ENCODE measurements around the gene TIGIT.

Gene TIGIT

GRCh38 chr3:114313426-114313825, 19.6 kb downstream of the TIGIT start:
- no peak for DNase-seq

DNA sequence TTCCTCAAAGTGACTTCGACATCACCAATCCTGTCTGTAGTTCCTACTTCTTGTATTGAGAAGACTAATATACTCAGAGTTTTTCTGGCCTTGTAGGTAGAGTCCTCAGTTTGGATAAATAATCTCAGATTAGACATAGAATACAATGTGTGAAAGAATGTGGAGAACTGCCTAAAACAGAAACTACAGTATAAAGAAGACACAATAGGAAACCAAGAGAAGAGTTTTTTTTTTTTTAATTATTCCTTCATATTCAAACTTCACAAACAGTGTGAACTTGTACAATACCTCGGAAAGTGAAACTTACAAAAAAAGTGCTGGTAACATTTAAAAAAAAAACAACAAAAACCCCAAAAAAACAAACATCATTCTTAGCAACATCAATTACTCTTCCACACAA, 20.5 kb downstream of the TIGIT start:
- DNase-seq = no peak

DNA sequence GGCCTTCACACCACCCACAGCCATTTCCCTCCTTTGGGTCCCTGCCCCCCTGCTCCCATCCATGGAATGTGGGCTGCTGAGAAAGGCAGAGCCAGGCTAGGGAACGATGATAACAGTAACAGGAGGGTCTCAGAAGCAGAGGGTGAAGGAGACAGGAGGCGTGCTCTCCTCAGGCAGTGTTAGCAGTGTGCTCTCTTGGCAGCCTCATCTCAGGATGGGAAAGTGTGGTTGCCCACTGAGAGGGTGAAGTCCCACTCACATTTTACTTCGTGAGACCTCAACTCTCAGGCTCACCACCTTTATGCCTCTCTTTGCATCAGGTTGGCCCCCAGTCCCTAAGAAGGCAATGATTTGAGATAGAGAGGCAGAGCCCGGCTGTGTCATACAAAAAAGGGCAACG, 24.5 kb downstream of the TIGIT start:
- DNase-seq = no peak

GRCh38 chr3:114319453-114319852, 25.6 kb downstream of the TIGIT start:
- DNase-seq = peak; percentile 91

- no peak for DNase-seq
Observed at GRCh38 chr3:114320246-114320645, 26.4 kb downstream of the TIGIT start.

GRCh38 chr3:114323546-114324254, 29.9 kb downstream of the TIGIT start:
- no peak for DNase-seq

DNA sequence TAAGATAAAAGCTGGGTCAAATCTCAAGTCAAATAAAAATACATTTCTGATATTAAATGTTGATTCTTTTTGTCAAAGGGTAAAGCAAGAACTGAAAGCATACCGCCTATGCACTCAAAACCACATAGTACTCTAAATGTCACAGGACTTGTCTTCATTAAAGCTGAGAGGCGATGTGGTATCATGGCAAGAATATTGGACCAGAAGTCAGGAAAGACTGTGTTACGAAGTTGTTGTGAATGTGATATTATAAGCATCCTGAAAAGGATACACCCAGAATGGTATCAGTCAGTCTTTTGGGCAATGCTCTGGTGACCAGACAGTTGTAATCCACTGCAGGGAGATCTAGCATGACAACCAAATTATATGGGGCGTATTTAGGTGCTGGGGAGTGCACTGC, 33.8 kb downstream of the TIGIT start:
- DNase-seq = no peak

DNA sequence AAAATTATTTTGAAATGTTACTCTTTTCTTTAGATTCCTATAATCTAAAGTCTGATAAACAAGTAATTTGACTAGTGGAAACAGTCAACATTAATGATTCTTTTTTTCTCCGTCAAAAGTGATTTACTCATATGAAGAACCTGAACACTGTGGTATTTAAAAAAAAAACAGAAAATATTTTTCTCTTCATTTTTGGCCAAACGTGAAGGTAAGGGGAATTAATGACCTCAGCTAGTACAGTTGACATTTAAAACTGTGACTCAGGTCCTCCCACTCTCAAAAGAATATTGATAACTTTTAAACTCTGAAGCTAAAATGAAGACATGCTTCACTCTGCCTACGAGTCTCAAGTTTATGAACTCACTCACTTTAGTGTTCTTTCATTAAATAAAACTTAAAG, 34.5 kb downstream of the TIGIT start:
- DNase-seq = no peak

DNA sequence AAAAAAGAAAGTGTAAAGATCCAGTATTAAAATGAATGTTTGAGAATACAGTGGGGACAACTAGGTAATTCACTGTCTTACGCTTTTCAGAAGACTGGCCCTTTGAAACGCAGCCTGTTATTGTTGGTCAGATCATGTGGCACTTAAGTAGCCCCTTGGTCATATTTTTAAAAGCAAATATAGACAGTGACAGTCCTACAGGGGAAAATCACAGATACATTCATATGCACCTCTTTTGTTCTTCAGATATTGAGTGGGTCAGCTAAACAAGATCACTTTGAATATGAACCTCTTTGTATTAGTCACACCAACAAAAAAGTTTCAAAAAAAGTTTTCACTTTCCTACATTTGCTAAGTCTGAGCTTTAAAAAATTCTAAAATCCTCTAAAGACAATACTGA, 36.0 kb downstream of the TIGIT start:
- no peak for DNase-seq

GRCh38 chr3:114331007-114331406, 37.2 kb downstream of the TIGIT start:
- DNase-seq = no peak

DNA sequence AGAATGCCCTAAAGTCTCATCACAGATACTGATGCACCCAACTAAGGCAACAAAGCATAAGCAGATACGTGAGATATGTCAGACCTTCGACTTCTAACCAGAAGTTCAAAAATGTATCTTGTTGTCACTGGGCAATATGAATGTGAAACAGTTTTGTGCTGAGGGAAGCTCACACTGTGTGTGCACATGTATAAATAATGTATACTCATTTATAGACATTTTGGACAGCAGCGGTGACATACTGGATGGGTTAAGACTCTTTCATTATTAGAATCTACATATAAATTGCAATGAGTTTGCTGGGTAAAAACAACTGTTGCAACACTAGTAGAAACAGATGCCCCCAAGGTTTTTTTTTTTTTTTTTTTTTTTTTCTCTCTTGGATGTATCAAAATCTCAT, 37.9 kb downstream of the TIGIT start:
- DNase-seq = no peak

GRCh38 chr3:114332342-114333179, 38.7 kb downstream of the TIGIT start:
- no peak for DNase-seq

DNA sequence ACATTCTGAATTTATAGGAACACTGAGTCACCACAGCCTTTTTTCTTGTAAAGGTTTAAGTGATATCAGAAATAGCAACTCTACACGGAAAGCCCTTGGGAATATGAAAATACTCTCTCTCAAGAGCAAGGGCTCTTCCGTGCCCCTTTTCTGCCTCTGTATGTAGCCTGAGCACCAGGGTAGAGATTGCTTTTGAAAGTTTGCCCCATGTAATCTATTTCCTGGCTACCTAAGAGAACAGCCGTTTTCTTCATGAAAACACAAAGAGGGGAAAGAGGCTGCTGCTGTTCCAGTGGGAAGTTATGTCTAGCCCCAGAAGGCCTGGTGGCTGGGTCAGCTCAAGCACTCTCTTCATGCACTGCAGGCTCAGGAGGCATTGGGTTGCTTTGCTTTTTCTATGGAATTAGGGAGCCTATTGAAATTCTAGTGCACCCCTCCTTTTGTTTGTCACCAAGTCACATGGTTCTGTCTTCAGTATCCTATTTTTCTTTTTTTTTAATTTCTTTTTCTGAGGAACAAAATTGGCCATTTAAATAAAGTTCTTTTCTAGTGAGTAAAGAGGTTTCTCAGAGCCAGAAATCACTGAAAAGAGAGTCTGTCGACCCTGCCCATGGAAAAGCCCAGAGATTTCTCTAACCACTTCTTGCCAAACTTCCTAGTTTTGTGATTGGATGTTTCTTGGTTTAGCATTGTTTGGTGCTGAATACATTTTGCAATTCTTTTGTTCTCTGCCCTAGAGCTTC, 39.5 kb downstream of the TIGIT start:
- DNase-seq = no peak

DNA sequence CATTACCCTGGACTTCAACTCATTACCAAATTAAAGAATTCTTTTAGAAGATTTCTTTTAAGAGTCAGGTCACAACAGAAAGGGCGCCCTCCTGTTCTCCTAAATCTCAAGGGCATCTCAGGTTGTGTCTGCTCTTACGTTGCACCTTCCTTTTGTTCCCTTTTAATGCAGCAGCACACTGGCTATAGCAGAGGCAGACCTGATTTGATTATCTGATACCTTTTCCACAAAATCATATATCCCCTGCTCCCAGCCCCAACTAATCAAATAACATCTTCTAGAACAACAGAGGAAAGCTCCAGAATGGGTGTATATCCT, 40.1 kb downstream of the TIGIT start:
- DNase-seq = no peak

DNA sequence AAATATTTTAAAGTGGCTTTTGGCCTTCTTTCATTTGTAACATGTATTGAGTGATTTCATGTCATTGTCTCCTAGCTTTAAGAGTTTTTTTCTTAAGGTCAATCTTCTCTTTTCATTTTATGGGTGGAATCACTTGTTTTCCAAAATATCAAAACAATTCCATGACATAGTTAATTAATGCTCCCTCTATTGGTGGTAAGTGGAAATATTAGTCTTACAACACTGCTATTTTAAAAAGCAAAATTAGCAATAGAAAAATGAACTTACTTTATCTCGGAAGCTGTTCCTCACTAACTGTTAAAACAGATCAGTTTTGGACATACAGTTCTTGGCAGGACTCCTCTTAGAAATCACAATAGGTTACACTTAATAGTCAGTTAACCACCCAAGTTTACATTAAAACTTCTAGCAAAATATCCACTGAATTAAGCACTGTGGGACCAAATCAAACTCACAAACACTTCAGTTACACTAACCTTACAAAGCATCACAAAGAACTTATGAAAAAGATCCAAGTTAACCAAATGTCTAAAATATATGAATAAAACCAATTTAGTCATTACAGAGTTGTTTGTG, 42.4 kb downstream of the TIGIT start:
- DNase-seq = no peak

DNA sequence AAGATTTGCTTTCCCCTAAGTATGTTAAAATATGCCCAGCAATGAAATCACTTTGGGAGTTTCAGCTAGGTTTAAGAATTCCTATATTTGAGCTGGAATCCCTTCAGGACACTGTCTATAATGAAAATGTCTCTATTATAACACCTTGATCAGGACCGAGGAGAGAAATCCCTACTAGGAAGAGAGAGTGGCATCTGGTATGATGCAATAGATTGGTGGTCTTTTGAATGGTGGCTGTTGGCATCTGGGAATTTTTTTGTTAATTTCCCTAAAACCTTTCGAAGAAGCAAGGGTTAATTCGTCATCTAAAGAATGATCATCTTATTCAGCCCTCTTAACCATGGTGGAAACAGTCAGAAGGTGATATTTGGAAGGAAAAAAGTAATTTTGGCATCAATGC, 43.0 kb downstream of the TIGIT start:
- DNase-seq = no peak

- DNase-seq = no peak
Observed at GRCh38 chr3:114338651-114339357, 45.0 kb downstream of the TIGIT start.

- DNase-seq = no peak
Observed at GRCh38 chr3:114344492-114344891, 50.7 kb downstream of the TIGIT start.

GRCh38 chr3:114350271-114350670, 56.4 kb downstream of the TIGIT start:
- no peak for DNase-seq

GRCh38 chr3:114350690-114351089, 56.9 kb downstream of the TIGIT start:
- DNase-seq = no peak

- no peak for DNase-seq
Observed at GRCh38 chr3:114351123-114351821, 57.4 kb downstream of the TIGIT start.

- DNase-seq = no peak
Observed at GRCh38 chr3:114351822-114352145, 58.0 kb downstream of the TIGIT start.
